ENCODE data around the gene BICDL2.

The BICDL2 gene

GRCh38 chr16:3047387-3047720 is 10.6 kb upstream of the BICDL2 start:
- DNase-seq (ENCODE audit: low read depth, low spot score): no peak

GRCh38 chr16:3046641-3047386 is 10.1 kb upstream of the BICDL2 start:
- DNase-seq (ENCODE audit: low read depth, low spot score): no peak

GRCh38 chr16:3045758-3046640 is 9.3 kb upstream of the BICDL2 start, which contains the start of gene MMP25:
Gene MMP25 (plus strand): TSS chr16:3046561. CDS start chr16:3046918, 357 bp downstream.
- no peak for DNase-seq (ENCODE audit: low read depth, low spot score)

- DNase-seq (ENCODE audit: low read depth, low spot score): no peak
Observed at GRCh38 chr16:3044708-3045107, 8.0 kb upstream of the BICDL2 start.

GRCh38 chr16:3042376-3042775 is 5.6 kb upstream of the BICDL2 start:
- DNase-seq (ENCODE audit: low read depth, low spot score): no peak

GRCh38 chr16:3038896-3039295 is 2.2 kb upstream of the BICDL2 start:
- no peak for DNase-seq (ENCODE audit: low read depth, low spot score)

GRCh38 chr16:3038256-3038655 is 1.5 kb upstream of the BICDL2 start:
- no peak for DNase-seq (ENCODE audit: low read depth, low spot score)

- no peak for DNase-seq (ENCODE audit: low read depth, low spot score)
Observed at GRCh38 chr16:3035972-3036725, 595 bp downstream of the BICDL2 start.

GRCh38 chr16:3035289-3035971 is 1.3 kb downstream of the BICDL2 start:
- no peak for DNase-seq (ENCODE audit: low read depth, low spot score)

GRCh38 chr16:3032624-3033023 is 4.1 kb downstream of the BICDL2 start:
- DNase-seq (ENCODE audit: low read depth, low spot score): no peak

GRCh38 chr16:3030222-3031212 is 6.2 kb downstream of the BICDL2 start:
- DNase-seq (ENCODE audit: low read depth, low spot score): no peak

GRCh38 chr16:3029491-3030221 is 7.1 kb downstream of the BICDL2 start:
- DNase-seq (ENCODE audit: low read depth, low spot score): no peak

- no peak for DNase-seq (ENCODE audit: low read depth, low spot score)
Observed at GRCh38 chr16:3028716-3029319, 7.9 kb downstream of the BICDL2 start.

- DNase-seq (ENCODE audit: low read depth, low spot score): peak; percentile 77
Observed at GRCh38 chr16:3027983-3028715, 8.6 kb downstream of the BICDL2 start.

GRCh38 chr16:3027489-3027795 is 9.3 kb downstream of the BICDL2 start:
- DNase-seq (ENCODE audit: low read depth, low spot score): no peak

GRCh38 chr16:3026609-3027488 is 9.9 kb downstream of the BICDL2 start:
- no peak for DNase-seq (ENCODE audit: low read depth, low spot score)

- DNase-seq (ENCODE audit: low read depth, low spot score): no peak
Observed at GRCh38 chr16:3026003-3026378, 10.8 kb downstream of the BICDL2 start.

All from activated naive CD8-positive, alpha-beta T cell treated with anti-CD3 and anti-CD28 coated beads, Interleukin-2, amount 50 U/mL, for 16 hours (primary cell).